ENCODE measurements around the gene PRR23E.

DNA sequence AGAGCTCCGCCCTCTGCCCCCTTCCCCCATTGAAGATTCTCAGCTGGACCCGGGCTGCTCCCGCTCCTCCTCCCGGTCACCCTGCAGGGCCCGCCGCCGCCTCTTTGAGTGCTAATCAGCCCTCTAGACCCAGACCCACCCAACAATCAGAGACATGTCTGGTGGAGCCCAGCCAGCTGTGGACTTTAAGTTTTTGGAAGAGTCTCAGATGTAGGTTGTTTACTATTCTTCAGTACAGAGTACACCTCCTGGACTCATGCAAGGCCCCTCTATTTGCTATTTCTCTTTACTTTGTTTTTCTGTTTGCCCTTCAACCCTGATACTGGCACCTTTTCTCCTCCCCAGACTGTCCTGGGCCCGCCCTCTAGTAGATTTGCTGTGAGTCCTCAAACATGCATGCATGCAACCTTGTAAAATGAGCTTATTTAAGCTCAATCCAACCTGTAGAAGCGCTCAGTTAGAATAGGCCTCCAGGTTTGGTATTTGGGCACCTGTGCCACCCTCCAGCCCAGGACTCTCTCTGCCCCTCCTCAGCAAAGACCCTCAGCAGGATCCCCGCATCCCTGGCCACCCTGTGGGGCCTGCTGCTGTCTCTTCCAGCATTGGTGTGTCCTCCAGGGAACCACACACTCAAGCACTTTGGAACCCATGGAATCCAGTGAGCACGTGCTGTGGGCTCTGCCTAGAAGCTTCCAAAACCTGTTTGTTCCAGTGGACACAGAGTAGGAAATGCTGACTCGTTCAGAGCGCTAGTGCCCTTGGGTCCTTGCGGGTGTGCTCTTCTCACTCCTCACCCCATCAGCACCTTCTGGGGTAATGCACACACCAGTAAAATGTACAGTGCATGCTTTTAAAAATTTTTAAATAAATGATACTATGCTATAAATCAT, 4.6 kb downstream of the PRR23E start:
- no peak for TF ChIP-seq POLR2AphosphoS5 (IDR thresholded peaks at IDR 0.05; ENCODE audit: low read depth, low read length)
- TF ChIP-seq, protein P1, sequence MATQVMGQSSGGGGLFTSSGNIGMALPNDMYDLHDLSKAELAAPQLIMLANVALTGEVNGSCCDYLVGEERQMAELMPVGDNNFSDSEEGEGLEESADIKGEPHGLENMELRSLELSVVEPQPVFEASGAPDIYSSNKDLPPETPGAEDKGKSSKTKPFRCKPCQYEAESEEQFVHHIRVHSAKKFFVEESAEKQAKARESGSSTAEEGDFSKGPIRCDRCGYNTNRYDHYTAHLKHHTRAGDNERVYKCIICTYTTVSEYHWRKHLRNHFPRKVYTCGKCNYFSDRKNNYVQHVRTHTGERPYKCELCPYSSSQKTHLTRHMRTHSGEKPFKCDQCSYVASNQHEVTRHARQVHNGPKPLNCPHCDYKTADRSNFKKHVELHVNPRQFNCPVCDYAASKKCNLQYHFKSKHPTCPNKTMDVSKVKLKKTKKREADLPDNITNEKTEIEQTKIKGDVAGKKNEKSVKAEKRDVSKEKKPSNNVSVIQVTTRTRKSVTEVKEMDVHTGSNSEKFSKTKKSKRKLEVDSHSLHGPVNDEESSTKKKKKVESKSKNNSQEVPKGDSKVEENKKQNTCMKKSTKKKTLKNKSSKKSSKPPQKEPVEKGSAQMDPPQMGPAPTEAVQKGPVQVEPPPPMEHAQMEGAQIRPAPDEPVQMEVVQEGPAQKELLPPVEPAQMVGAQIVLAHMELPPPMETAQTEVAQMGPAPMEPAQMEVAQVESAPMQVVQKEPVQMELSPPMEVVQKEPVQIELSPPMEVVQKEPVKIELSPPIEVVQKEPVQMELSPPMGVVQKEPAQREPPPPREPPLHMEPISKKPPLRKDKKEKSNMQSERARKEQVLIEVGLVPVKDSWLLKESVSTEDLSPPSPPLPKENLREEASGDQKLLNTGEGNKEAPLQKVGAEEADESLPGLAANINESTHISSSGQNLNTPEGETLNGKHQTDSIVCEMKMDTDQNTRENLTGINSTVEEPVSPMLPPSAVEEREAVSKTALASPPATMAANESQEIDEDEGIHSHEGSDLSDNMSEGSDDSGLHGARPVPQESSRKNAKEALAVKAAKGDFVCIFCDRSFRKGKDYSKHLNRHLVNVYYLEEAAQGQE (IDR thresholded peaks at IDR 0.05; ENCODE audit: insufficient read depth in 1 of 2, low read depth in 2 of 2, low read length in 2 of 2), result no peak
- no peak for TF ChIP-seq TAF1 (IDR thresholded peaks at IDR 0.05; ENCODE audit: borderline replicate concordance, insufficient read depth, low read length)
- TF ChIP-seq SIN3A (IDR thresholded peaks at IDR 0.05; ENCODE audit: borderline replicate concordance, insufficient read depth, low read length), result no peak

All from PFSK-1 (cell line).